ENCODE results near the gene ELP4. TPM values are rescaled to one million over a fixed set of nuclear protein-coding genes. Genes with fewer than 3 reads are reported as not detected.

ELP4 gene
- total RNA-seq, 4 donors from 2014 or later = 8.8 to 23.6 (median 13.5) TPM

DNA sequence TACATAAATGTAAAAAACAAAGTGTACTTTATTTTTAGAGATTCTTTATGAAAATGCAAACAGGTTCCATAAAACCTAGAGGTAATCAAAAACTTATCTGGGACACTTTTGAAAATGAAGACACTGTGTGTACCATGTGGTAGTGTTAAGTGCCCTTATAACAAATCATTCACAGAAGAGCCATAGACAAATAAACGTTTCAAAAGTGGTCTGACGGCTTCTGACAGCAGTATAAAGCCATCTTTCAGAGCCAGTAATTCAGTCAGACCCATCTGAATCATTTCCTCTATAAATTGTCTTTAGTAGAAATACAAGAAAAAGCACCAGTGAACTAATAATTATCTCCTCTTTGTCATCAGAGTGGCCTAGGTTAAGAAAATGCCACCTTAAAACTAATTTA is 201.6 kb downstream of the ELP4 start:
- Histone ChIP-seq H3K27me3 (no peaks in the 10 kb centered on the region), H3K4me1 (no peaks in the 10 kb centered on the region), H3K27ac (no peak overlapping the region), H3K36me3 (no peaks in the 10 kb centered on the region), H3K9me3 (no peaks in the 10 kb centered on the region), H3K4me3 (no peak overlapping the region)
- in situ Hi-C loops (cut with MboI; ENCODE audit: low sequenced_read_pairs in 4 of 4) = no loop called here
- no peak for TF ChIP-seq POLR2A (IDR thresholded peaks at IDR 0.05)
- TF ChIP-seq, protein P1, sequence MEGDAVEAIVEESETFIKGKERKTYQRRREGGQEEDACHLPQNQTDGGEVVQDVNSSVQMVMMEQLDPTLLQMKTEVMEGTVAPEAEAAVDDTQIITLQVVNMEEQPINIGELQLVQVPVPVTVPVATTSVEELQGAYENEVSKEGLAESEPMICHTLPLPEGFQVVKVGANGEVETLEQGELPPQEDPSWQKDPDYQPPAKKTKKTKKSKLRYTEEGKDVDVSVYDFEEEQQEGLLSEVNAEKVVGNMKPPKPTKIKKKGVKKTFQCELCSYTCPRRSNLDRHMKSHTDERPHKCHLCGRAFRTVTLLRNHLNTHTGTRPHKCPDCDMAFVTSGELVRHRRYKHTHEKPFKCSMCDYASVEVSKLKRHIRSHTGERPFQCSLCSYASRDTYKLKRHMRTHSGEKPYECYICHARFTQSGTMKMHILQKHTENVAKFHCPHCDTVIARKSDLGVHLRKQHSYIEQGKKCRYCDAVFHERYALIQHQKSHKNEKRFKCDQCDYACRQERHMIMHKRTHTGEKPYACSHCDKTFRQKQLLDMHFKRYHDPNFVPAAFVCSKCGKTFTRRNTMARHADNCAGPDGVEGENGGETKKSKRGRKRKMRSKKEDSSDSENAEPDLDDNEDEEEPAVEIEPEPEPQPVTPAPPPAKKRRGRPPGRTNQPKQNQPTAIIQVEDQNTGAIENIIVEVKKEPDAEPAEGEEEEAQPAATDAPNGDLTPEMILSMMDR (IDR thresholded peaks at IDR 0.05 in 4 of 5, conservative IDR thresholded peaks at IDR 0.05 in 1 of 5) = no peak
- ATAC-seq (no peak), DNase-seq (no peak)
- intact Hi-C loops (cut with DNase I; ENCODE audit: low total_unique reads) = no loop called here

DNA sequence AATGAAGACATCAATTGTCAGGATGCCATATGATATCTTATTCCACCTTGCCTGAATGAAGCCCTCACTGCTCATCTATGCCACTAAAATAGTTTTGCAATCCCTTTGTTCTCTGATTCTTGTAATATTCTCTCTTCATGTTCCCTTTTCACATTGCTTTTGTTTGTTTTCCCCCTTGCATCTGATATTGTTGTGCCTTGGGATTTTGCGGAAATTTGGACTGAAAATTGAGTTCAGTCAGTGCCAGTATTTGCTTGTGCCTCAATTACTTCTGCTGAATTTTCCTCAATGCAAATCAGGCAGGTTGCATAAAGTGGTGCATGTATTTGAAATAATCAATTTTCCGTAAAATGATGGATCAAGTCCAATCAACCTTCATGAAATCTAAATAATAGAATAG is 203.3 kb downstream of the ELP4 start:
- no peaks in the 10 kb centered on the region for H3K9me3 ChIP-seq
- DNase-seq (no peak), ATAC-seq (no peak)
- no peaks in the 10 kb centered on the region for H3K27me3 ChIP-seq
- in situ Hi-C loops (cut with MboI; ENCODE audit: low sequenced_read_pairs in 4 of 4) = no loop called here
- no peak overlapping the region for H3K4me3 ChIP-seq
- H3K36me3 ChIP-seq = no peaks in the 10 kb centered on the region
- intact Hi-C loops (cut with DNase I; ENCODE audit: low total_unique reads) = no loop called here
- H3K27ac ChIP-seq = no peak overlapping the region
- no peaks in the 10 kb centered on the region for H3K4me1 ChIP-seq
- TF ChIP-seq, protein P1 (IDR thresholded peaks at IDR 0.05 in 4 of 5, conservative IDR thresholded peaks at IDR 0.05 in 1 of 5) = no peak

DNA sequence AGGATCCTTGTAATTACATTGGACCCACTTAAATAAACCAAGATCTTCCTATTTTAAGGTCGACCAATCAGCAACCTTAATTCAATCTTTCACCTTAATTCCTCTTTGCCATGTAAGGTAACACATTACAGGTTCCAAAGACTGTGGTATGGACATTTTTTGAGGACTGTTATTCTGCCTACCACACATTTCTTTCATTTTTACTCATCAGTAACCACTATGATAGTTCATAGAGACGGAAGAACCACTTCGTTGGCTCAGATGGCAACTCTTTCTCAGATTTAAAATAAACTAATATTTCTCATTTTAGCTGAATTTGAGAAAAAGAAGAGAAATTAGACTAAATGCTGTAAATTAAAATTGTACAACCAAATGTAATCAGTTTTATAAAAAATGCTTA is 205.3 kb downstream of the ELP4 start:
- Histone ChIP-seq H3K4me1 (no peaks in the 10 kb centered on the region), H3K4me3 (no peak overlapping the region), H3K27me3 (no peaks in the 10 kb centered on the region), H3K9me3 (no peaks in the 10 kb centered on the region), H3K27ac (no peak overlapping the region), H3K36me3 (no peaks in the 10 kb centered on the region)
- DNase-seq (no peak), ATAC-seq (no peak)
- in situ Hi-C loops (cut with MboI; ENCODE audit: low sequenced_read_pairs in 4 of 4) = no loop called here
- intact Hi-C loops (cut with DNase I; ENCODE audit: low total_unique reads) = no loop called here
- TF ChIP-seq, protein P1 (IDR thresholded peaks at IDR 0.05 in 4 of 5, conservative IDR thresholded peaks at IDR 0.05 in 1 of 5) = no peak
- no peak for TF ChIP-seq POLR2A (IDR thresholded peaks at IDR 0.05)

DNA sequence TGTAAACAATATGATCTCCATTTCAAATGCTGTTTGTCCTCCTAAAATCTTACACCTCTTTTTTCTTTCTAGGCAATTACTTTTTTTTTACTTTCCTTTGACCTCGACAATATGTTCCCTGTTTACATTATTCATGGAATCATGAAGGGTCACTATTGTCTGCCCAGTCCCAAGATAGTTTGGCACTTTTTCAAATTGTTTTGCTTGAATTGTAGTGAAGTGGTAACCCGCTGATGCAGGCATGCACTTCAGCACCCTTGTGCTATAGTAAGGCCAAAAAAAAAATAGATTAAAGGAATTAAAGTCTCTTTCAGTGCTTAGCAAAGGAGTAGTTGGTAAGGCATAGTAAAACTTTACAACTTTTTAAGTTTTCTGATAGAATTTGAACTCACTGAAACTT is 210.7 kb downstream of the ELP4 start:
- no peak for TF ChIP-seq POLR2A (IDR thresholded peaks at IDR 0.05)
- TF ChIP-seq, protein P1 (IDR thresholded peaks at IDR 0.05 in 4 of 5, conservative IDR thresholded peaks at IDR 0.05 in 1 of 5) = no peak
- in situ Hi-C loops (cut with MboI; ENCODE audit: low sequenced_read_pairs in 4 of 4) (no loop called here), intact Hi-C loops (cut with DNase I; ENCODE audit: low total_unique reads) (no loop called here)
- DNase-seq (no peak), ATAC-seq (no peak)
- H3K27me3 ChIP-seq = no peaks in the 10 kb centered on the region
- no peaks in the 10 kb centered on the region for H3K9me3 ChIP-seq
- H3K27ac ChIP-seq = no peak overlapping the region
- H3K4me1 ChIP-seq = no peaks in the 10 kb centered on the region
- H3K4me3 ChIP-seq = no peak overlapping the region
- no peaks in the 10 kb centered on the region for H3K36me3 ChIP-seq

DNA sequence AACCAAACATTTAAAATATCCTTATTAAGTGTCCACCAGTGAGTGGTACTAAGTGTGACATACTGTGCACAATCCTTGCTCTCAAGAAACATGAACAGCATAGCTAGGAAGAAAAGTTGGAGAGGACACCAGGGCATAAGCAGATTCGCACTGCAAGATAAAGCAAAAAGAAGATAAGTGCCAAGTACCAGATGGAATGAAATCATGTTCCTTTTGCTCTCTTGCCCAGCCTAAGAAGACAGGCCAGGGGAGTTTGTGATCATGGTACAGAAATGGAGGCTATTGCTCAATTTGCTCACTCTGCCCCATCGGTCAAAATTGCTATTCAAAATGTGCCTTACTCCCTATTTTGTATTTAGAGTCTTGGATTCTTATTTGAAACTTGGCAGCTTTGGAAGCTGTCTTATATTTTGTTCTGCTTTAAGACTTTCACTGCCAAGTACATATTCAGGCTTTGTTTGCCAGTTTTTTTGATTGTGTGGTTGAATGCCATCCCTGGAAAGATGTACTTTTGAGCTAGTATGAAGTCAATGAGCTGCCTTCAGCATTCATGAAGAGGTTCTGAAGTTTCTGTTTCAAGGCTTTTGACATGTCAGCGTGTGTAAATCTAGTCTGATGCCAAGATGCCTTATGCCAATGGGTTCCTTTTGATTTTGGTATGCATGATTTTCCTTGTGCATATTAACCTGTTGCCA is 211.3 kb downstream of the ELP4 start:
- Histone ChIP-seq H3K36me3 (no peaks in the 10 kb centered on the region), H3K27me3 (no peaks in the 10 kb centered on the region), H3K4me3 (no peak overlapping the region), H3K4me1 (no peaks in the 10 kb centered on the region), H3K27ac (no peak overlapping the region), H3K9me3 (no peaks in the 10 kb centered on the region)
- ATAC-seq (no peak), DNase-seq (no peak)
- intact Hi-C loops (cut with DNase I; ENCODE audit: low total_unique reads) = no loop called here
- in situ Hi-C loops (cut with MboI; ENCODE audit: low sequenced_read_pairs in 4 of 4) = no loop called here
- TF ChIP-seq, protein P1 (IDR thresholded peaks at IDR 0.05 in 4 of 5, conservative IDR thresholded peaks at IDR 0.05 in 1 of 5) = no peak
- no peak for TF ChIP-seq POLR2A (IDR thresholded peaks at IDR 0.05)
